K562 (cell line): ENCODE data around the gene PMPCA. TPM values are rescaled to one million over a fixed set of nuclear protein-coding genes. Genes with fewer than 3 reads are reported as not detected.

Experiments used
- PRDM10 ChIP-seq: fragments of 450-650 bp; IDR thresholded peaks from 2 replicates; pipeline ENCODE4 v1.6.1; 2018; ENCODE audit not compliant: partially characterized antibody
- SRSF9 ChIP-seq: fragments of 200-400 bp; formaldehyde crosslinking; IDR thresholded peaks from 2 replicates; pipeline ENCODE4 v1.6.1; 2017; ENCODE audit warnings: low read depth, low read length, borderline replicate concordance
- polyA plus RNA-seq, 8 experiments: library from polyadenylated mRNA; depleted of rRNA in 4 of 8; stranded (reverse) in 5 of 8; unstranded in 3 of 8; fragments of >200 nt; fragmentation: Nextera tagmentation in 2 of 8; fragmentation: Illumina TruSeq in 1 of 8; extraction: Ambion mirVana in 2 of 8; extraction: Trizol in 1 of 8; gene quantifications; 2 replicates each; pipeline versions ENCODE4 v1.2.1 to v1.2.3, GENCODE V29; 2011 to 2014; ENCODE audit warnings: inconsistent platforms in 1 of 8, missing spikeins in 1 of 8
- total RNA-seq, 7 experiments: library from RNA; depleted of rRNA in 6 of 7; stranded (reverse); fragments of >200 nt in 6 of 7; fragmentation: Illumina TruSeq in 2 of 7; extraction: Trizol in 2 of 7; gene quantifications; 2 replicates each; pipeline versions ENCODE4 v1.2.1 to v1.2.3, GENCODE V29; 2011 to 2021; ENCODE audit warnings: low replicate concordance in 1 of 7
- TF ChIP-seq, protein P1 (sequence below): sonication (generic); formaldehyde crosslinking; IDR thresholded peaks from 2 replicates; pipeline ENCODE4 v1.8.0; 2023; ENCODE audit warnings: missing genetic modification reagents, mild to moderate bottlenecking, borderline replicate concordance
- TF ChIP-seq, protein P2 (sequence below): fragments of 450-650 bp; formaldehyde crosslinking; IDR thresholded peaks from 2 replicates; pipeline ENCODE4 v1.4.0; 2022; ENCODE audit warnings: mild to moderate bottlenecking, moderate library complexity

Gene PMPCA
- total and polyA plus RNA-seq, 9 of the 15 experiments (the other 6 are each of a cell fraction or from before 2014, with no cell fraction given) = 23.9 to 143 (median 86.6) TPM

DNA sequence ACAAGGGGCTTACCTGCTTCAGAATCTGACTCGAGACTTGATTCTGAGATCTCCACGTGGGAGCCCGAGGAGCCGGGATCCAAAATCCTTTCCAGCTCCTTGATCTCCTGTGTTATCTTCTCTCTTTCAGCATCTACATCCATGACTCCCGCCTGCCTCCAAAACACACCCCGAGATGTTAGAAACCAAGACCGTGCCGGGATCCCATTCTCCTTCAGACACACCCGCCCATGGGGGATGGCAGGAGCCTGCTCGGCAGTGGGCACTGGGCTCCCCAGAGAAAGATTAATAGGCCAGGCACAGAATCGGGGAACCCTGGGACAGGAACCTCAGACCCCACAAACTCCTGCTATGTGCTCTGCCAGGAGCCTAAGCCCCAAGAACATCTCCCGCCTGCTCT lies 12.2 kb upstream of the PMPCA start (continued):
- TF ChIP-seq, protein P1, sequence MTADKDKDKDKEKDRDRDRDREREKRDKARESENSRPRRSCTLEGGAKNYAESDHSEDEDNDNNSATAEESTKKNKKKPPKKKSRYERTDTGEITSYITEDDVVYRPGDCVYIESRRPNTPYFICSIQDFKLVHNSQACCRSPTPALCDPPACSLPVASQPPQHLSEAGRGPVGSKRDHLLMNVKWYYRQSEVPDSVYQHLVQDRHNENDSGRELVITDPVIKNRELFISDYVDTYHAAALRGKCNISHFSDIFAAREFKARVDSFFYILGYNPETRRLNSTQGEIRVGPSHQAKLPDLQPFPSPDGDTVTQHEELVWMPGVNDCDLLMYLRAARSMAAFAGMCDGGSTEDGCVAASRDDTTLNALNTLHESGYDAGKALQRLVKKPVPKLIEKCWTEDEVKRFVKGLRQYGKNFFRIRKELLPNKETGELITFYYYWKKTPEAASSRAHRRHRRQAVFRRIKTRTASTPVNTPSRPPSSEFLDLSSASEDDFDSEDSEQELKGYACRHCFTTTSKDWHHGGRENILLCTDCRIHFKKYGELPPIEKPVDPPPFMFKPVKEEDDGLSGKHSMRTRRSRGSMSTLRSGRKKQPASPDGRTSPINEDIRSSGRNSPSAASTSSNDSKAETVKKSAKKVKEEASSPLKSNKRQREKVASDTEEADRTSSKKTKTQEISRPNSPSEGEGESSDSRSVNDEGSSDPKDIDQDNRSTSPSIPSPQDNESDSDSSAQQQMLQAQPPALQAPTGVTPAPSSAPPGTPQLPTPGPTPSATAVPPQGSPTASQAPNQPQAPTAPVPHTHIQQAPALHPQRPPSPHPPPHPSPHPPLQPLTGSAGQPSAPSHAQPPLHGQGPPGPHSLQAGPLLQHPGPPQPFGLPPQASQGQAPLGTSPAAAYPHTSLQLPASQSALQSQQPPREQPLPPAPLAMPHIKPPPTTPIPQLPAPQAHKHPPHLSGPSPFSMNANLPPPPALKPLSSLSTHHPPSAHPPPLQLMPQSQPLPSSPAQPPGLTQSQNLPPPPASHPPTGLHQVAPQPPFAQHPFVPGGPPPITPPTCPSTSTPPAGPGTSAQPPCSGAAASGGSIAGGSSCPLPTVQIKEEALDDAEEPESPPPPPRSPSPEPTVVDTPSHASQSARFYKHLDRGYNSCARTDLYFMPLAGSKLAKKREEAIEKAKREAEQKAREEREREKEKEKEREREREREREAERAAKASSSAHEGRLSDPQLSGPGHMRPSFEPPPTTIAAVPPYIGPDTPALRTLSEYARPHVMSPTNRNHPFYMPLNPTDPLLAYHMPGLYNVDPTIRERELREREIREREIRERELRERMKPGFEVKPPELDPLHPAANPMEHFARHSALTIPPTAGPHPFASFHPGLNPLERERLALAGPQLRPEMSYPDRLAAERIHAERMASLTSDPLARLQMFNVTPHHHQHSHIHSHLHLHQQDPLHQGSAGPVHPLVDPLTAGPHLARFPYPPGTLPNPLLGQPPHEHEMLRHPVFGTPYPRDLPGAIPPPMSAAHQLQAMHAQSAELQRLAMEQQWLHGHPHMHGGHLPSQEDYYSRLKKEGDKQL (CRISPR knock-in tag) = no peak
- no peak for TF ChIP-seq PRDM10
- TF ChIP-seq, protein P2, sequence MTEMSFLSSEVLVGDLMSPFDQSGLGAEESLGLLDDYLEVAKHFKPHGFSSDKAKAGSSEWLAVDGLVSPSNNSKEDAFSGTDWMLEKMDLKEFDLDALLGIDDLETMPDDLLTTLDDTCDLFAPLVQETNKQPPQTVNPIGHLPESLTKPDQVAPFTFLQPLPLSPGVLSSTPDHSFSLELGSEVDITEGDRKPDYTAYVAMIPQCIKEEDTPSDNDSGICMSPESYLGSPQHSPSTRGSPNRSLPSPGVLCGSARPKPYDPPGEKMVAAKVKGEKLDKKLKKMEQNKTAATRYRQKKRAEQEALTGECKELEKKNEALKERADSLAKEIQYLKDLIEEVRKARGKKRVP (CRISPR knock-in tag) = no peak
- no peak for TF ChIP-seq SRSF9
